ENCODE measurements around the gene RFX4.

The RFX4 gene
- total RNA-seq = 0 to 2.3 (median 0) reads per million in 17 experiments

- no peak for DNase-seq
Measured at GRCh38 chr12:106582641-106583230, at the start of gene RFX4. Gene RFX4 (plus strand): TSS chr12:106583004. CDS start chr12:106583321, 317 bp downstream.

DNA sequence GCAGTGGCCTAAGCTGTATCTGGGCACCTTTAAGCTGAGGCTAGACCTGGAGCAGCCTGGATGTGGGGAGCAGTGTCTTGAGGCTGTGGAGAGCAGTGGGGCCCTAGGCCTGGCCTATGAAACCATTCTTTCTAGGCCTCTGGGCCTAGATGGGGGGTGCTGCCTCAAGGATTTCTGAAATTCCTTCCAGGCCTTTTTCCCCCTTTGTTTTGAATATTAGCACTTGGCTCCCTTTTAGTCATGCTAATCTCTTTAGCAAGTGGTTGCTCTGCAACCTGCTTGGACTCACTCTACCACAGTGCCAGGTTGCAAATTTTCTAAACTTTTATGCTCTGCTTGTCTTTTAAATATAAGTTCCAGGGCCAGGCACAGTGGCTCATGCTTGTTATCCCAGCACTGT is 41.6 kb upstream of the RFX4 start:
- no peak for DNase-seq

DNA sequence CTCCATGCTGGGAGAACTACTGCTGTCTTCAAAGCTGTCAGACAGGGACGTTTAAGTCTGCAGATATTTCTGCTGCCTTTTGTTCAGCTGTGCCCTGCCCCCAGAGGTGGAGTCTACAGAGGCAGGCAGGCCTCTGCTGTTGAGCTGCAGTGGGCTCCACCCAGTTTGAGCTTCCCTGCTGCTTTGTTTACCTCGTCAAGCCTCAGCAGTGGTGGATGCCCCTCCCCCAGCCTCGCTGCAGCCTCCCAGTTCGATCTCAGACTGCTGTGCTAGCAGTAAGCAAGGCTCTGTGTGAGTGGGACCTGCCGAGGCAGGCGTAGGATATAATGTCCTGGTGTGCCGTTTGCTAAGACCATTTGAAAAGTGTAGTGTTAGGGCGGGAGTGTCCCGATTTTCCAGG is 31.4 kb upstream of the RFX4 start:
- no peak for DNase-seq

- no peak for DNase-seq
Measured at GRCh38 chr12:106552228-106552627, 30.6 kb upstream of the RFX4 start.

- no peak for DNase-seq
Measured at GRCh38 chr12:106564678-106565329, 18.0 kb upstream of the RFX4 start.

DNA sequence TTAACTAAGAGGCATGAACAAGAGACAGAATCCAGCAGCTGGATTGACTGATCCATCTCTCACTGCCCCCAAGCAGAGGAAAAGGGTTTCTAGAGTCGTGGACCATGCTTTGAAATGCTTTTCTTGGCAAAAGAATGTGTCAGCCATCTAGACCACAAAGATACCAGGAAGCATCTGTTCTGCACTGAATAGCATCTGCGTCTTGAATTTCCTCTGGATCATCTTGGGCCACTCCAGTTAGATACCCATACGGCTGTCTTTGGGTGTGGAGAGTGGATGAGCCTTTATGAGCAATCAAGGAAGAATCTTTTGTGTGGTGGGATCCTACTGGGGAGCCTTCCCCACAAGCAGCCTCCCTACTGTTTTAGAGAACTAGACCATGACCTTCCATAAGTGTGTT is 16.0 kb upstream of the RFX4 start:
- no peak for DNase-seq

GRCh38 chr12:106573239-106573638 is 9.6 kb upstream of the RFX4 start:
- DNase-seq = no peak

DNA sequence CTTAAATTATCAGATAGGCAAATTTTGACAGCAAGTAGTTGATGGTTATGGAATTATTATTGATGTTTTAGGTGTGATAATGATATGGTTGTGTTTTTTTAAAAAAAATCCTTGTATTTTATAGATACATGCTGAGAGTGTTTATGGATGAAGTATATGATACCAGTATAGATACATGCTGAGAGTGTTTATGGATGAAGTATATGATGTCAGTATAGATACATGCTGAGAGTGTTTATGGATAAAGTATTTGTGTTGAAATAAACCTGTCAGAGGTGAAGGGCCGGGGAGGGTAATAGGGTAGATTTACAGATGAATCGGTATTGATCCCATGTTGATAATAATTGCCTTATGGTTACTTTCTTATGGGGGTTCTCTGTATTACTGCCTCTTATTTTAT is 6.0 kb upstream of the RFX4 start:
- no peak for DNase-seq

DNA sequence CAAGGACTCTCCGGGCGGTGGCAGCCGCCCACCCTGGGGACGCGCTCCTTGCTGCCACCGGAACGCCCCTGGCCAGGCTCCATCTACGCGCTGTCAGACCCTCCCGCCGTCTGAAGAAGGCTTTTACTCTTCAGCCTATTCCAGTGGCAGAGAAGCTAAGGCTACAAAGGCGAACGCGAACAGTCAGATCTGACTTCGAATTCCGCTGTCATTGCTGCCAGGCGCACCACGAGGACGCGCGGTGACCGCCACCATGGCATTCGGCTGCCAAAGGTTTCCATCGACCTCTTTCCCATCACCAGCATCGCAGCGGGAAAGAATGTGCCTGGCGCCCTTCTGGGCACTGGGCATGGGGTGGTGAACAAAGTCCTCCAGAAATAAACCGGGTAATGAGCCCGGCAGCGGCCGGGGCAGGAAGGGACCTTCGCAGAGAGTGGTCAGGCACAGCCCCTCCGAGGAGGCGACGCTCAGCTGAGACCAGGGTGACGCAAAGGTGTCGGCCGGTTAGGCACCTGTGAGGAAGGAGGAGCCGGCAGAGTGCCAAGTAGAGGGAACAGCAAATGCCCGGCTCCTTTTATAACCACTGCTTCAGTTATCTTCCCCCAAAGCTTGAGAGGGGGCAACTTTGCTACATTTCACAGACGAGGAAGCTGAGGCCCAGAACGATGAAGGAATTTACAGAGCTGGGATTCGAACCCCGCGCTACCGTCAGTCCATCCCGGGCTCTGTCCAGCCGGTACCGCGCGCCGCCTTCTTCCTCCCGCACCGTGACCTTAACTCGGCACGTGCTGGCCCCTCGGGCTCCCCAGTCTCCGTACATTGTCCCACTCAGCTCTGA is 1.9 kb upstream of the RFX4 start:
- DNase-seq = no peak

DNA sequence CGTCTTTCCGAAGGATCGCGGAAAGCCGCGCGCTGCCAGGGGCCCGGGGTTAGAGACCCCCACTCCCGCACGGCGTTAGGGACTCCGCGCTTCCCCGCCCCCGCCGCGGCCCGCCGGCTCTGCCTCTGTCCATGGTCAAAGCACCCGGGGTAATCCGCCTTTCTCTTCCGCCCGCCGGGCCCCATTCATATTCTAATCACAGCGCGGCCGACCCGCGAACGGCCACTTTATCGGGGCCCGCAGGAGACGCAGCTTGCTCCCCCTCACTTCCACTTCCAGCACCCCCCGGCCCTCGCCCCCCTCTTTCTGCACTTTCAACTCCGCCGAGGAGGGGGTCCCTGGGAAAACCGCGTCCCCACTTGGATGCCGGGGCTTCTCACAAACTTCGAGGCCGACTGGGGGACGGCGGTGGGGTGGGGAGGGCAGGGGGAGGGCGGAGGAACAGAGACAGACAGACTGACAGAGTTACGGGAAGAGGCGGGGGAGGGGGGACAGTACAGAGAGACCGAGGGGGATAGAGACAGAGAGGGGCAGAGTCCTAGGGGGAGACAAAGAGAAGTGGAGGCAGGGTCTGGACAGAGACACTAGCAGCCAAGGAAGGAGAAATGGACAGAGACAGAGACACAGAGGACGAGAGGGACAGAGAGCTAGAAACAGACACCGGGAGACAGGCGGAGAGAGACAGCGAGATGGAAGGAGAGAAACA is 1.1 kb upstream of the RFX4 start:
- DNase-seq = peak in 2 of 4 experiments; percentile 9 to 19

DNA sequence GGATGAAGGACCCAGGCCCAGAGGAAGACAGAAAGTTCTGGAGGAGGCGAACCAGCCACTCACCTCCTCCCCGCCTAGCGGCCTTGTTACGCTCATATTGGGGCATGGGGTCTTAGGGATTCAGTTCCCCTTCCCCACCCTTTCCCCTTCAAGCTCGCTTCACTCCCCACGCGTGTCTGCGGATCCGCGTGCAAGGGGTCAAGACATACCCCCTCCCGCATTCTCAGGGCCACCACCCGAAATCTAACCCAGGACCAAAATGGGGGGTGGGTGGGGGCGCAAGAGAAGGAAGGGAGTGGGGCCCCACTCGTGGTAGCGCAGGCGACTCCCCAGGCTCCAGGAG is 584 bp upstream of the RFX4 start:
- DNase-seq = no peak

GRCh38 chr12:106583242-106584103 is 669 bp downstream of the RFX4 start:
- no peak for DNase-seq

DNA sequence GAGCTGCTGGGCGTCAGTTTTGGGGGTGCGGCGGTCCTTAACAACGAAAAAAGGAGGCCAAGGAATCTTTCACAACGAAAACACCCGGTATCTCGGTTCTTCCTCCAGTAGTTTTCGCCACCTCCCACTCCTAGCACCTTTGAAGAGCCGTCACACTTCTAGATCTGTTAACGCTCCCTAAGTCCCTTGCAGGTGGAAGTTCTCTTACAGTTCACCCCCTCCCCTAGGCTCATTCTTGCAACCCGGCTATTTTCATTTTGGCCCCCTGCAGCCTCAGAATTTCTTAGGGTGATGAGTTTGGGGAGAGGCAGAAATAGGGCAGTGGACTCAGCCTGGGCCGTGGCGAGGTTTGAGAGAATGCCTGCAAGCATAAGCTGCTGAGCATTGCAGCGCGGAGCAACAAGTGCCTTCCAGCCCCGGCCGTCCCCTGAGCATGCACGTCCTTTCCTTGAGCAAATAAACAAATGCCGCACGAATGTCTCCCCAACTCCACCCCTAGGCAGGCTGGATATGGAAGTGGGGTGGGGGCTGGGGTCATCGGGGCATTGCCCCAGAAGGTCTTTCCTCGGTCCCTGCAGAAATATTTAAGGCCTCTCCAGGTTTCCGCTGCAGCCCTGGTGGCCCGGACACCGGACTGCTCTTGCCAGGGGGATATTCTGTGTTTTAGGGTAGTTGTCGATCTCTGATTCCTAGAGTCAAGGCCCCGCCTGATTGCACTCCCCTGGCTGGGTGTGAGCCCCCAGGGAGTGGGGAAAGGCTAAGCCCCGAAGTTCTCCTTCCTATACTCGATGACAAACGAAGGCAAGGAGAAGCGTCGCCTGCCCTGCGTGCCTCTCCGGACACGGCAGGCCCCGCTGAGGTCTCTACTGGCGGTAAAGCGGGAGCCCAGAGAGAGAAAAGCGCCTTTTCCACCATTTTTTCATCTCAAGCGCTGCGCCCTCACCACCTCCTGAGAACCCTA is 1.6 kb downstream of the RFX4 start:
- DNase-seq = no peak

- DNase-seq = no peak
Measured at GRCh38 chr12:106585105-106585520, 2.3 kb downstream of the RFX4 start.

GRCh38 chr12:106585521-106586277 is 2.9 kb downstream of the RFX4 start:
- no peak for DNase-seq

DNA sequence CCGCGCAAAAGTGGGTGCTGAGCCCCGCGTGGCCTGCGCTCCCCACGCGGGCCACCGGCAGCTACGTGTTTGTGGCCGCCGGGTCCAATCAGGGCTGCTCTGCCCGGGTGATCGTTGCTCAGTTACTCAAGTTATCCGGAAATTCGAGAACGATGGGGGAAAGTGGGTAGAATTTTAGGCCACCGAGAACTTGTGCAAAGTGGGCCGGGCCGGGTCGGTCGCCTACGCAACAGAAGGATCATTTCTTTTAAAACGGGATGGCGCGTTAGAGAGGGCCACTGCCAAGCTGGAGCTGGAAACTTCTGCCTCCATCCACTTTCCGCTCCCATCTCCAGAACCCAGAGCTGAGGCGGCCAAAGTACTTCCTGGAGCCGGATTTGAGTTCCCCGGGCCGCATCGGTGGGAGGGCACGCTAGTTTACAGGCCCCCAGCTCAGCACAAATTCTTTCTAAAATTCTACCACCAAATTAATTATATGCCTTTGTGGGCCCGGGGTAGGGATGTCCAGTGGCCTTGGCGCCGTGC is 3.5 kb downstream of the RFX4 start:
- no peak for DNase-seq

GRCh38 chr12:106586803-106587684 is 4.2 kb downstream of the RFX4 start:
- DNase-seq = no peak

DNA sequence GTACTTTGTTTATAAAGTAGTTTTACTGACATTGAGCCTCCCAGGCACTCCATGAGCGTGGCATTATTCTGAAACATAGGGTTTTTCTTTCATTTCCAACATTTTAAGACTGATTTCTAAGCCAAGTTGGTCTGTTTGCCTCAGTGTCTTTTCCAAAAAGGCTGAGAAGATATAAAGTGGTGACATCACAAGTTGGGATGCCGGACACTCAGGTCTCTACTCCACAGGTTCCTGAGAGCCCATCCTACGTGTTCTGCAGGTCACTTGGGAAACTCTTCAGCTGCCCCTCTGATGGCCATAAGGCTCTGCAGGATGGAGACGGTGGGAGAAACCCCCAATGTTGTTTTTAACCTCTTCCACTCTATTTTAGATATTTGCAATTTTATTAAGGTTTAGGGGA is 6.0 kb downstream of the RFX4 start:
- DNase-seq = no peak

GRCh38 chr12:106590601-106591000 is 7.8 kb downstream of the RFX4 start:
- no peak for DNase-seq
